Skeletal muscle satellite cell (primary cell): ENCODE data around the gene EPB41.

Experiments used
- H3K27me3 ChIP-seq: 2 replicates; pipeline ENCODE4 v1.7.0; 2013; ENCODE audit warnings: low read length; ENCODE audit not compliant: control insufficient read depth, insufficient read depth
- H3K36me3 ChIP-seq: 2 replicates; pipeline ENCODE4 v1.7.0; 2013; ENCODE audit warnings: mild to moderate bottlenecking, control low read depth, low read length; ENCODE audit not compliant: insufficient read depth
- H3K4me1 ChIP-seq: 2 replicates; pipeline ENCODE4 v1.7.0; 2013; ENCODE audit warnings: low read length; ENCODE audit not compliant: control insufficient read depth, insufficient read depth
- H3K4me2 ChIP-seq: 2 replicates; pipeline ENCODE4 v1.7.0; 2013; ENCODE audit warnings: mild to moderate bottlenecking, low read length
- H3K4me3 ChIP-seq: 2 replicates; pipeline ENCODE4 v1.7.0; 2013; ENCODE audit warnings: low read length
- H3K9ac ChIP-seq: 2 replicates; pipeline ENCODE4 v1.7.0; 2013; ENCODE audit warnings: mild to moderate bottlenecking, low read depth, low read length, moderate library complexity
- H3K9me3 ChIP-seq: replicated peaks from 2 replicates; pipeline ENCODE4 v1.7.0; 2013; ENCODE audit warnings: mild to moderate bottlenecking, control low read depth, low read length

Gene EPB41

GRCh38 chr1:28894785-28895184 is 19.6 kb upstream of the EPB41 start:
- H3K4me2 ChIP-seq: no peak overlapping the region
- no peaks in the 10 kb centered on the region for H3K4me1 ChIP-seq
- H3K36me3 ChIP-seq: no peaks in the 10 kb centered on the region
- H3K27me3 ChIP-seq: peaks cover 12% of the 10 kb centered on the region
- H3K9ac ChIP-seq: no peak overlapping the region
- H3K4me3 ChIP-seq: no peak overlapping the region
- no peaks in the 10 kb centered on the region for H3K9me3 ChIP-seq

GRCh38 chr1:28895896-28896608 is 18.3 kb upstream of the EPB41 start:
- H3K27me3 ChIP-seq: peaks cover 8% of the 10 kb centered on the region
- H3K4me2 ChIP-seq: no peak overlapping the region
- no peak overlapping the region for H3K9ac ChIP-seq
- no peaks in the 10 kb centered on the region for H3K9me3 ChIP-seq
- no peak overlapping the region for H3K4me3 ChIP-seq
- no peaks in the 10 kb centered on the region for H3K4me1 ChIP-seq
- no peaks in the 10 kb centered on the region for H3K36me3 ChIP-seq

- Histone ChIP-seq H3K4me3 (no peak overlapping the region), H3K27me3 (peaks cover 4% of the 10 kb centered on the region), H3K4me2 (no peak overlapping the region), H3K4me1 (no peaks in the 10 kb centered on the region), H3K9ac (no peak overlapping the region), H3K9me3 (no peaks in the 10 kb centered on the region), H3K36me3 (no peaks in the 10 kb centered on the region)
Measured at GRCh38 chr1:28896609-28896986, 17.8 kb upstream of the EPB41 start.

- Histone ChIP-seq H3K27me3 (peaks cover 4% of the 10 kb centered on the region), H3K9me3 (no peaks in the 10 kb centered on the region), H3K4me3 (no peak overlapping the region), H3K4me2 (no peak overlapping the region), H3K36me3 (no peaks in the 10 kb centered on the region), H3K9ac (no peak overlapping the region), H3K4me1 (no peaks in the 10 kb centered on the region)
Measured at GRCh38 chr1:28897789-28898188, 16.6 kb upstream of the EPB41 start.

GRCh38 chr1:28898405-28898881 is 15.9 kb upstream of the EPB41 start:
- Histone ChIP-seq H3K9me3 (no peaks in the 10 kb centered on the region), H3K4me2 (no peak overlapping the region), H3K36me3 (no peaks in the 10 kb centered on the region), H3K4me1 (no peaks in the 10 kb centered on the region), H3K27me3 (peaks cover 4% of the 10 kb centered on the region), H3K9ac (no peak overlapping the region), H3K4me3 (no peak overlapping the region)

- Histone ChIP-seq H3K9me3 (no peaks in the 10 kb centered on the region), H3K27me3 (peaks cover 4% of the 10 kb centered on the region), H3K9ac (no peak overlapping the region), H3K4me3 (no peak overlapping the region), H3K36me3 (no peaks in the 10 kb centered on the region), H3K4me2 (no peak overlapping the region), H3K4me1 (no peaks in the 10 kb centered on the region)
Measured at GRCh38 chr1:28899267-28899666, 15.1 kb upstream of the EPB41 start.

GRCh38 chr1:28900562-28900961 is 13.8 kb upstream of the EPB41 start:
- no peak overlapping the region for H3K4me3 ChIP-seq
- no peaks in the 10 kb centered on the region for H3K36me3 ChIP-seq
- H3K9ac ChIP-seq: no peak overlapping the region
- H3K9me3 ChIP-seq: no peaks in the 10 kb centered on the region
- H3K4me1 ChIP-seq: no peaks in the 10 kb centered on the region
- H3K27me3 ChIP-seq: peaks cover 4% of the 10 kb centered on the region
- H3K4me2 ChIP-seq: no peak overlapping the region

GRCh38 chr1:28902738-28903137 is 11.6 kb upstream of the EPB41 start:
- Histone ChIP-seq H3K4me2 (no peak overlapping the region), H3K9me3 (no peaks in the 10 kb centered on the region), H3K4me1 (no peaks in the 10 kb centered on the region), H3K9ac (no peak overlapping the region), H3K27me3 (peaks cover 4% of the 10 kb centered on the region), H3K36me3 (no peaks in the 10 kb centered on the region), H3K4me3 (no peak overlapping the region)

DNA sequence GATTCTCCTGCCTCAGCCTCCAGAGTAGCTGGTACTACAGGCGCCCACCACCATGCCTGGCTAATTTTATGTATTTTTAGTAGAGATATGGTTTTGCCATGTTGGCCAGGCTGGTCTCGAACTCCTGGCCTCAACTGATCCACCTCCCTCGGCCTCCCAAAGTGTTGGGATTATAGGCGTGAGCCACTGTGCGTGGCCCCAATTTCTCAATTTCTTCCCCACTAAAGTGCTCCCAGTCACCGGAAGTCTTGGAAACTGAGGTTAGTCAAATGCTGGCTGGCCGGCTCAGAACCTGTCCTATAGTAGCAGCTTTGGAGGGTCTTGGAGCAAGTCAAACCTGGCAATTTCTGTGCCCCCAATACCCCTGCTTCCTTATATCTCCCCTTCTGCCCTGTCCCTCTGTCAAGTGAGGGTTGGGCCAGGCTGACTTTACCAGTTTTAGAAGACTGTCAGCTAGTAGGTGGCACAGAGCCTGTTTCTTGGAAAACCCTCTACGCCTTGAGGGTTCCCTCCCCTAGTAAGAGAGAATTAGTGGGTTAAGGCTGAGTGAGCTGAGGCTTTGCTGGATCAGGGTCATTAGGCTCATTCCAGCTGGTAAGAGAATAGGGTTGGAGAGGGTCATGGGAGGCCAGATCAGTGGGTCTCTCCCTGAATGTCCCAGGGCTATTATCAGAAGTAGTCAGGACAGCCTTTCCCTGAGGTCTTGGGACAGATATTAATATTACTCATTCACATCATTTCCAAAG is 8.3 kb upstream of the EPB41 start:
- no peak overlapping the region for H3K9ac ChIP-seq
- no peak overlapping the region for H3K4me2 ChIP-seq

GRCh38 chr1:28909198-28909597 is 5.2 kb upstream of the EPB41 start:
- Histone ChIP-seq H3K9ac (no peak overlapping the region), H3K4me3 (no peak overlapping the region), H3K27me3 (no peaks in the 10 kb centered on the region), H3K9me3 (no peaks in the 10 kb centered on the region), H3K4me1 (peaks cover 6% of the 10 kb centered on the region), H3K4me2 (no peak overlapping the region), H3K36me3 (no peaks in the 10 kb centered on the region)

More for the DNA sequence above, 8.3 kb upstream of the EPB41 start:
- Histone ChIP-seq H3K4me3 (no peak overlapping the region), H3K27me3 (no peaks in the 10 kb centered on the region), H3K36me3 (no peaks in the 10 kb centered on the region), H3K4me1 (no peaks in the 10 kb centered on the region), H3K9me3 (no peaks in the 10 kb centered on the region)

- H3K9ac ChIP-seq: no peak overlapping the region
- no peak overlapping the region for H3K4me2 ChIP-seq
- no peaks in the 10 kb centered on the region for H3K36me3 ChIP-seq
- H3K4me3 ChIP-seq: no peak overlapping the region
- H3K27me3 ChIP-seq: peaks cover 7% of the 10 kb centered on the region
- no peaks in the 10 kb centered on the region for H3K9me3 ChIP-seq
- peaks cover 12% of the 10 kb centered on the region for H3K4me1 ChIP-seq
Measured at GRCh38 chr1:28910379-28911115, 3.8 kb upstream of the EPB41 start.
